Stimulated activated CD8-positive, alpha-beta memory T cell treated with anti-CD3 and anti-CD28 coated beads, Interleukin-4, amount 100 ng/mL, for 24 hours (primary cell): ENCODE data around the gene LCLAT1.
"Not testable (repeated sequence)": the region's sequence is repeated elsewhere in the genome, so short reads cannot be mapped to it uniquely, and the experiment has no call there.

ENCODE experiments used
- DNase-seq: peaks from one replicate; pipeline ENCODE4 v3.0.0-alpha.2; 2020; ENCODE audit warnings: low read depth

Gene LCLAT1

DNA sequence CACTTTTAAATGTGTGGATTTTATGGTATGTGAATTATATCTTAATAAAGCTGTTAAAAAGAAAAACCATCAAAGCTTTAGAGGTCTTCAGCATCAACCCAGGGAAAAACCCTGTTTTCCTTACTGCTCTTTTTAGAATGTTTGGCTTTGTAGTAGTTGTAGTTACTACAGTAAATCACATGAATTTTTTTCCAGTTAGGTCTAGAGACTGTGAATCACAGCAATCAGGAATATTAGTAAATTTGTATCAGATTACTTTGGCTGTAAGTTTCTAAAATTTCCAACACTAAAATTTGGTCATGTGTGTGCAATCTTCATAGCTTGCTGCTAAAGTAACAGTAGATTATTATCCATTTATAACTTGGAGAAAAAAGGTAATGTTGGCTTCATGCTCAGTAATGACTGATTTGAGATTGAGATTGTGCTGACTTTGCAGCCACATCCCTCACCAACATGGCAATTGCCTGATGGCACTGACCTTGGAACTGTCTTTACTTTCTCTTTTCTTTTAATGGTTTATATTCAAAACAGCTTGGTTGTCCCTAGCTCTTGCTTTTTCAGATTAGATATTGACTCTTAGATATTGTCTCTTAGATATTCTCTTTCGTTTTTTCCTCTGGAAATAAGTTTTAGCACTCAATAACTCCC lies 41.1 kb downstream of the LCLAT1 start:
- DNase-seq: no peak

DNA sequence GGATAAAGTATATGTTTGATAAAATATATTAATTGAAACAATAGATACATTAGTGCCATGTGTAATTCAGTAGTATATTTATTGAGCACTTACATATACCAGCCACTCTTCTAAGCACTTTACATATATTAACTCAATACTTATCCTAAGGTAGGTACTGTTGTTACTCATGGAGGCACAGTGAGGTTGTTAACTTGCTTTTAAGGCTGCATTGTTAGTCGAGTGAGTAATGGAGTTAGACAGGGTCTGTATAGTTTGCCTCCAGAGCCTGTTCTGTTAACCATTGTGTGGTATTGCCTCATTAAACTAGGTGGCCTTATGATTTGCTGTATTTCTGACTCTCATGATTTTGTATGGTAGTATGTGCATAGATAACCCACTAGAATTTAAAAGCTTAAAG lies 44.2 kb downstream of the LCLAT1 start:
- DNase-seq: no peak

- DNase-seq: no peak
These were observed 45.1 kb downstream of the LCLAT1 start for GRCh38 chr2:30492185-30492584.

- no peak for DNase-seq
These were observed 45.6 kb downstream of the LCLAT1 start for GRCh38 chr2:30492619-30493018.

DNA sequence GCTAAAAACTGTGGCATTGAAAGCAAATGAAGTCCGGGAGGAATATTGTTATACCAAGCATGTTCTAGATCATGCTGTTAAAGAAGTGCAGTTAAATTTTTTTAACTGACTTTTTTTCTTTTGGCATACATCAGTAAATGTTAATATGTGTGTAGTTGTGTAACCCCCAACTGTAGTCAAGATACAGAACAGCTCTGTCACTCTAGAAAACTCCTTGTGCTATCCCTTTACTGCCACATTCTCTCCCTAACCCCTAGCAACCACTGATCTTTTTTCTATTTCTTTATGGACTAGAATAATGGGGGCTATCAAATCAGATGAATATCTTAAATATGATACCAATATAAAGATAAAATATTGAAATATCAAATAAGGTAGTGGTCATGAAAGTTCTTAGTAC lies 46.4 kb downstream of the LCLAT1 start:
- DNase-seq: no peak

DNA sequence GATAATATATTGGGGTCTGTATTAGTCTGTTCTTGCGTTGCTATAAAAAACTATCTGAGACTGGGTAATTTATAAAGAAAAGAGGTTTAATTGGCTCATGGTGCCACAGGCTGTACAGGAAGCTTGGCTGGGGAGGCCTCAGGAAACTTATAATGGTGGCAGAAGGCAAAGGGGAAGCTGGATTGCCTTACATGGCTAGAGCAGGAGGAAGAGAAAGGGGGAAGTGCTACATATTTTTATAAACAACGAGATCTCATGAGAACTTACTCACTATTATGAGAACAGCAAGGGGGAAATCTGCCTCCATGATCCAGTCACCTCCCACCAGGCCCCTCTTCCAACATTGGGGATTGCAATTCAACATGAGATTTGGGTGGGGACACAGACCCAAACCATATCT lies 48.9 kb downstream of the LCLAT1 start:
- not testable (repeated sequence) for DNase-seq

- DNase-seq: no peak
These were observed 52.6 kb downstream of the LCLAT1 start for GRCh38 chr2:30499681-30500080.

DNA sequence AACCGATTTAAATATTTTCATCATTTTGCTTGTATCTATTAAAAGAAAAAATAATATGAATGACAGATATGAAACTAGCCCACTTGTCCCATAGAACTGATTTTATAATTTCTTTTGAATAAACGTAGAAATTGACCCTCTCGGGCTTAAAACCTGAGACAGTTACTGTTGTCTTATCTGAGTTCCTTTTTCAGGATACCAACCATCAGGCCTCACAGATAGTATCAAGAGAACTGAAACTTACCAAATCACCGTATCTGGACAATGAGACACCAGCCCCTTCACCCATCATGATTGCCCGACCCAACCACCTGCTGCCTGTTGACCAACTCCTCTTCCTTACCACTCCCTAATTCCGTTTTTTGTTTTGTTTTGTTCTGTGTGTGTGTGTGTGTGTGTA lies 53.7 kb downstream of the LCLAT1 start:
- no peak for DNase-seq

- DNase-seq: no peak
These were observed 55.3 kb downstream of the LCLAT1 start for GRCh38 chr2:30502310-30502709.

- DNase-seq: no peak
These were observed 56.1 kb downstream of the LCLAT1 start for GRCh38 chr2:30503007-30503694.

- no peak for DNase-seq
These were observed 56.6 kb downstream of the LCLAT1 start for GRCh38 chr2:30503695-30504052.

GRCh38 chr2:30504731-30505130 lies 57.7 kb downstream of the LCLAT1 start:
- DNase-seq: no peak

DNA sequence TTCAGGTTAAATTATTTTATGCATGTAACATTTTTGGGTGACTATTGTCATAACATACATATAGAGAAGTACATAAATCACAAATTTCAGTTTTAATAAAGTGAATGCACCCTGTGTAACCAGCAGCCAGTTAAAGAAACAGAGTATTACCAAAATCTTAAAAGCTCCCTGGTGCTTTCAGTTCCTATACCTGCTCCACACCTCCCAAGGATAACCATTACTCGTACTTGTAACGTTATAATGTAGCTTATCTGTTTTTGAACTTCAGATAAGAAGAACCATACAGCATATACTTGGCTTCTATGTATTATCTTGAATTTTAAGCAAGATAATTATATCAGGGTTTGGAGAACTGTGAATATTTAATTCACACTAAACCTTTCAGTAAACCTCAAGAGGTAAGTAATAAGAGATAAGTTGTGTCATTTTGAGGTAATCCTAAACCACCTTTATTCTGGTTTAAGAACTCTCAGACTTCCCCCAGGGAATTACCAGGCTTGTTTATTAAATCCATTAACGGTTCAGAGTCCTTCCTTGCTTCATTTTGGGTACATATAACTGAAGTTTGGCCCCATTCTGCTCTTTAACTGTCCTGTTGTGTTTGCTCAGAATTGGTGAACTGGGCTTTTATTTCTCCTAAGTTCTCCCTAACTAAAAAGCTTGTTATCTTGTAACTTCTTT lies 58.6 kb downstream of the LCLAT1 start:
- no peak for DNase-seq

- not testable (repeated sequence) for DNase-seq
These were observed 60.4 kb downstream of the LCLAT1 start for GRCh38 chr2:30507460-30507859.

DNA sequence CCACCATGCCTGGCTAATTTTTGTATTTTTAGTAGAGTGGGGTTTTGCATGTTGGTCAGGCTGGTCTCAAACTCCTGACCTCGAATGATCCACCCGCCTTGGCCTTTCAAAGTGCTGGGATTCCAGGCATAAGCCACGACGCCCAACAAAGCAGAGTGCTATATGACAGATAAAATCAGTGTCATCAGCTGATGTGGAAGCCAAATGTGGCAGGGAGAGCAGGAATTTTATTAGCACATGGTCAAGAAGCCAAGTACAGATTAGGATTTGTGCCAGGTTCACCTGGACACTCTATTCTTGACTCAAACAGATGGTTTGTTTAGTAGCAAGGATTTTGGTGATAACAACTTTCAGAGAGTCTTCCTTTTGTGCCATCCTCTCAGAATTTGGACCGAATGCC lies 62.7 kb downstream of the LCLAT1 start:
- no peak for DNase-seq

- DNase-seq: no peak
These were observed 63.4 kb downstream of the LCLAT1 start for GRCh38 chr2:30510409-30510808.

DNA sequence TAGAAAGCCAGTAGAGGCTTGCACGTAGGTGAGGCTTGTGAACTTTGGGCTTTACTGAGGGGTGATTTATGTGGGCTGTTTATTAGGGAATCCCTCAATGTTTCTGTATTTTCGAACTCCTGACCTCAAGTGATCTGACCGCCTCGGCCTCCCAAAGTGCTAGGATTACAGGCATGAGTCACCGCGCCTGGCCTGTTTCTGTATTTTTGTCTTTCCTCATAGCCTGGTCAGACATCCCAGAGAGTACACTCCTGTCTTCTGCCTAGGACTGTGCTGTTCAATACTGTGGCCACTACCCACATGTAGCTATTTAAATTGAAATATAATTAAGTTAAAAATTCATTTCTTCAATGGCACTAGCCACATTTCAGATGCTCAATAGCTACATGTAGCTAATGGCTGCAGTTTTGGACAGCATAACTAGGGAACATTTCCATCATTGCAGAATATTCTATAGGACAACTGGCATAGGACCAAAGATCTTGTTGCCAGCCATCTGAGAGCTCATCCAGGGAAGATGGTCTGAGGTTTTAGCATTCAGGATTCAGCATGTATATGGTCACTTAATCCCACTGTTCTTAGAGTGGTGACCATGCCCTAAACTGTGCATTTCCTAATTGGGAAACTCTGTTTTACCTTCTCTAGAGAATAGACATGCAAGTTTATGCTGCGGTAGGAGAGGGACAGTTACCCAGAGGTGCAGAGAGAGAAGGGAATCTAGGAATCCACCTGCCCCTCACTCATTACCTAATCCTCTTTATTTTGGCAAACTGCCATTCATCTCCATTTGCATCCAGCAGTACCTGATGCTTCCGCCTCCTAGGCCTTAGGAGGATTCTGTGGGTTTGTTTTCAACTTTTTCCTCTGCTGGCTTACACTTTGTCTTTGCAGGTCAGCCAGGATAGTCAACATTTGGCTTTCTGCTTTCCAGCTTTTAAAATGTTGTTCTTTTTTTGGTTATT lies 64.4 kb downstream of the LCLAT1 start:
- no peak for DNase-seq

DNA sequence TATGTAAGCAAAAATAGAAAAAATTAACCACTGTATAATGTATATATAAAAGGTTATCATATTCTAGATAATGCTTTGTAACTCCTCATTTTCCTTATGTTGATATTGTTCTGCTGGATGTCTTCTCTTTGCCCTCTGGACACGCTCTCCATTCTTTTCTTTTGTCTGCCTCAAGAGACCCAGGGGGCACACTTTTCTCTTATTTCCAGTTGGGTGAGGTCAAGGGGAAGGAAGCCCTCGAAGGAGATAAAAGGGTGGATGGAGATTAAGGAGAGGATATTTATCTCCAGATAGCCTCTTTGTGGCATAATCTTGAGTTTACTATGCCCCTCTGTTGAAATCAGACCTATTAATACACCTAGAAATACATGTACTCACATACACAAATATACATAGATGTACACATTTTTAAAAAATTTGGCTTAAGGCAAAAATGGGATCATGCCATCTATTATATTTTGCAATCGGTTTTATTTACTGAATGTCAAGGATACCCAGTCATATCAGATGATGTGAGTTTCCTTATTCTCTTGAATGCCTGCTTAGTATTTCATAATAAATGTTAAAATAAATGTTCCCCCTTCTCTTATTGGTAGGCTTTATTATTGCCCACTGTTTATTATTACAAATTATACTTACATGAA lies 65.3 kb downstream of the LCLAT1 start:
- no peak for DNase-seq

- not testable (repeated sequence) for DNase-seq
These were observed 66.6 kb downstream of the LCLAT1 start for GRCh38 chr2:30513649-30514048.

GRCh38 chr2:30514134-30514847 lies 67.2 kb downstream of the LCLAT1 start:
- DNase-seq: no peak

DNA sequence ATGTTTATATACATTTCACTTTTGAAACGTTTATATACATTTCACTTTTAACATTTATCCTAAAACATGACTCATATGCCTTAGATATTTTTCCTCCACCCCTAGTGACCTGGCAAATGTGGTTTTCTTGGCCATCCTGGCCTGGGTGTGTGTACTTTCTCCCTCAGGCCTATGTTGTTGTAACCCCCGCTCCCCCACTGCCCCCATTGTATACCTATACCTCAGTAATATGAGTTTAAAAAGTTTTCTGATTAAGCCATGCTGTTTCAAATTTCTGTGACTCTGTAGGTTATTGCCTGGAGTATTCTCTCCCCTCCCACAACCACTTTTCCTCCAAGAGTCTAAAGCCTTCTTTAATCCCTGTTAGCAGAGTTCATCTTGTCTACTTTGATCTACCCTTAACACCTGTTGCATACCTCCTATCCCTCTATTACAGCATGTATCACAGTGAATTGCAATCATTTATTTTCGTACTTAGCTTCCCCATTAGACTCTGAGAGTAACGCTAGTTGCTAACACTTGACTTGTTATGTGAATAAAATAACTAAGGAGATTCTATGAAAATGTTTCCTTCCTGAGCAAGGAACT lies 67.9 kb downstream of the LCLAT1 start:
- DNase-seq: no peak
